ENCODE results near the gene UFC1. TPM values are rescaled to one million over a fixed set of nuclear protein-coding genes. Genes with fewer than 3 reads are reported as not detected.

UFC1 gene
- total RNA-seq, 2 donors from 2014 or later = 152 to 154 TPM

GRCh38 chr1:161122967-161123366 lies 30.8 kb upstream of the UFC1 start:
- Mint-ChIP-seq H3K4me1 (peaks cover 41% of the 10 kb centered on the region), H3K4me3 (no peak overlapping the region), H3K27me3 (no peaks in the 10 kb centered on the region), H3K36me3 (ENCODE audit: low read depth) (peaks cover 8% of the 10 kb centered on the region), H3K27ac (no peak overlapping the region)
- H3K9me3 ChIP-seq (ENCODE audit: control insufficient read depth, low read length, poor library complexity, severe bottlenecking) = no peaks in the 10 kb centered on the region
- DNase-seq = no peak
- no peak for ATAC-seq

GRCh38 chr1:161127649-161128048 lies 26.1 kb upstream of the UFC1 start:
- H3K36me3 Mint-ChIP-seq (ENCODE audit: low read depth) = peaks cover 10% of the 10 kb centered on the region
- DNase-seq (no peak), ATAC-seq (no peak)
- H3K4me1 Mint-ChIP-seq = peaks cover 49% of the 10 kb centered on the region
- H3K27ac Mint-ChIP-seq = peak overlapping the region; percentile 77
- H3K27me3 Mint-ChIP-seq = no peaks in the 10 kb centered on the region
- no peak overlapping the region for H3K4me3 Mint-ChIP-seq
- H3K9me3 ChIP-seq (ENCODE audit: control insufficient read depth, low read length, poor library complexity, severe bottlenecking) = no peaks in the 10 kb centered on the region

GRCh38 chr1:161128591-161129420 lies 25.0 kb upstream of the UFC1 start:
- Mint-ChIP-seq H3K4me1 (peaks cover 49% of the 10 kb centered on the region), H3K4me3 (peak overlapping the region; percentile 15), H3K27ac (no peak overlapping the region)

GRCh38 chr1:161130266-161130665 lies 23.5 kb upstream of the UFC1 start:
- ATAC-seq (no peak), DNase-seq (no peak)
- Mint-ChIP-seq H3K36me3 (ENCODE audit: low read depth) (peaks cover 10% of the 10 kb centered on the region), H3K27ac (no peak overlapping the region), H3K27me3 (no peaks in the 10 kb centered on the region), H3K4me3 (peak overlapping the region; percentile 21), H3K4me1 (peaks cover 50% of the 10 kb centered on the region)
- no peaks in the 10 kb centered on the region for H3K9me3 ChIP-seq (ENCODE audit: control insufficient read depth, low read length, poor library complexity, severe bottlenecking)

More at GRCh38 chr1:161128591-161129420, 25.0 kb upstream of the UFC1 start:
- DNase-seq = no peak
- no peaks in the 10 kb centered on the region for H3K27me3 Mint-ChIP-seq
- H3K9me3 ChIP-seq (ENCODE audit: control insufficient read depth, low read length, poor library complexity, severe bottlenecking) = no peaks in the 10 kb centered on the region
- peaks cover 10% of the 10 kb centered on the region for H3K36me3 Mint-ChIP-seq (ENCODE audit: low read depth)
- no peak for ATAC-seq

- Mint-ChIP-seq H3K36me3 (ENCODE audit: low read depth) (peaks cover 3% of the 10 kb centered on the region), H3K4me3 (no peak overlapping the region), H3K27ac (no peak overlapping the region), H3K27me3 (no peaks in the 10 kb centered on the region), H3K4me1 (peaks cover 38% of the 10 kb centered on the region)
- DNase-seq = no peak
- ATAC-seq = no peak
- no peaks in the 10 kb centered on the region for H3K9me3 ChIP-seq (ENCODE audit: control insufficient read depth, low read length, poor library complexity, severe bottlenecking)
Observed at GRCh38 chr1:161131523-161132409, 22.0 kb upstream of the UFC1 start.

- H3K27ac Mint-ChIP-seq = no peak within 1 kb of the TSS
- peaks cover 3% of the 10 kb centered on the region for H3K36me3 Mint-ChIP-seq (ENCODE audit: low read depth)
- no peaks in the 10 kb centered on the region for H3K9me3 ChIP-seq (ENCODE audit: control insufficient read depth, low read length, poor library complexity, severe bottlenecking)
- peaks cover 33% of the 10 kb centered on the region for H3K4me1 Mint-ChIP-seq
- no peak within 1 kb of the TSS for H3K4me3 Mint-ChIP-seq
- DNase-seq = peak; percentile 81 to 89 (median 86)
- no peaks in the 10 kb centered on the region for H3K27me3 Mint-ChIP-seq
- ATAC-seq = peak; percentile 97
Observed at GRCh38 chr1:161132410-161133219, 21.2 kb upstream of the UFC1 start, which contains the start of gene DEDD. Gene DEDD (minus strand): TSS chr1:161132667. CDS start chr1:161124462, 8,205 bp downstream.

GRCh38 chr1:161133220-161133740 lies 20.5 kb upstream of the UFC1 start:
- no peak for DNase-seq
- H3K27ac Mint-ChIP-seq = no peak overlapping the region
- no peak for ATAC-seq
- H3K27me3 Mint-ChIP-seq = no peaks in the 10 kb centered on the region
- peaks cover 3% of the 10 kb centered on the region for H3K36me3 Mint-ChIP-seq (ENCODE audit: low read depth)
- no peak overlapping the region for H3K4me3 Mint-ChIP-seq
- peaks cover 29% of the 10 kb centered on the region for H3K4me1 Mint-ChIP-seq
- H3K9me3 ChIP-seq (ENCODE audit: control insufficient read depth, low read length, poor library complexity, severe bottlenecking) = no peaks in the 10 kb centered on the region

GRCh38 chr1:161137881-161138280 lies 15.9 kb upstream of the UFC1 start:
- Mint-ChIP-seq H3K27ac (peak overlapping the region; percentile 75), H3K27me3 (no peaks in the 10 kb centered on the region), H3K4me3 (no peak overlapping the region), H3K36me3 (ENCODE audit: low read depth) (no peaks in the 10 kb centered on the region), H3K4me1 (peaks cover 8% of the 10 kb centered on the region)
- no peak for ATAC-seq
- DNase-seq = no peak
- no peaks in the 10 kb centered on the region for H3K9me3 ChIP-seq (ENCODE audit: control insufficient read depth, low read length, poor library complexity, severe bottlenecking)

GRCh38 chr1:161138431-161138830 lies 15.3 kb upstream of the UFC1 start:
- Mint-ChIP-seq H3K27ac (peak overlapping the region; percentile 75), H3K27me3 (no peaks in the 10 kb centered on the region), H3K4me3 (no peak overlapping the region), H3K4me1 (peaks cover 8% of the 10 kb centered on the region), H3K36me3 (ENCODE audit: low read depth) (no peaks in the 10 kb centered on the region)
- ATAC-seq = no peak
- DNase-seq = no peak
- no peaks in the 10 kb centered on the region for H3K9me3 ChIP-seq (ENCODE audit: control insufficient read depth, low read length, poor library complexity, severe bottlenecking)

GRCh38 chr1:161139766-161140165 lies 14.0 kb upstream of the UFC1 start:
- H3K36me3 Mint-ChIP-seq (ENCODE audit: low read depth) = no peaks in the 10 kb centered on the region
- peaks cover 8% of the 10 kb centered on the region for H3K4me1 Mint-ChIP-seq
- no peaks in the 10 kb centered on the region for H3K9me3 ChIP-seq (ENCODE audit: control insufficient read depth, low read length, poor library complexity, severe bottlenecking)
- no peak overlapping the region for H3K4me3 Mint-ChIP-seq
- peak; percentile 50 for ATAC-seq
- DNase-seq = peak in 1 of 3 donors; percentile 41
- peak overlapping the region; percentile 34 for H3K27ac Mint-ChIP-seq
- H3K27me3 Mint-ChIP-seq = no peaks in the 10 kb centered on the region

GRCh38 chr1:161140755-161141400 lies 12.9 kb upstream of the UFC1 start:
- no peak overlapping the region for H3K27ac Mint-ChIP-seq
- ATAC-seq (no peak), DNase-seq (no peak)
- H3K9me3 ChIP-seq (ENCODE audit: control insufficient read depth, low read length, poor library complexity, severe bottlenecking) = no peaks in the 10 kb centered on the region
- no peaks in the 10 kb centered on the region for H3K36me3 Mint-ChIP-seq (ENCODE audit: low read depth)
- H3K4me1 Mint-ChIP-seq = peaks cover 4% of the 10 kb centered on the region
- no peak overlapping the region for H3K4me3 Mint-ChIP-seq
- H3K27me3 Mint-ChIP-seq = no peaks in the 10 kb centered on the region

GRCh38 chr1:161145832-161146231 lies 7.9 kb upstream of the UFC1 start:
- Mint-ChIP-seq H3K27ac (no peak overlapping the region), H3K4me3 (no peak overlapping the region)
- ATAC-seq = no peak

More at GRCh38 chr1:161145832-161146231, 7.9 kb upstream of the UFC1 start:
- Mint-ChIP-seq H3K27me3 (no peaks in the 10 kb centered on the region), H3K36me3 (ENCODE audit: low read depth) (no peaks in the 10 kb centered on the region), H3K4me1 (no peaks in the 10 kb centered on the region)
- H3K9me3 ChIP-seq (ENCODE audit: control insufficient read depth, low read length, poor library complexity, severe bottlenecking) = no peaks in the 10 kb centered on the region
- DNase-seq = no peak

All from T-helper 17 cell (primary cell).